Mesothelial cell of epicardium (in vitro differentiated cells): ENCODE data around the gene RAB8B. TPM values are rescaled to one million over a fixed set of nuclear protein-coding genes. Genes with fewer than 3 reads are reported as not detected.

Experiments
- DNase-seq, 2 experiments: peaks; one replicate each; pipeline ENCODE4 v3.0.0; 2021; ENCODE audit warnings: low spot score in 2 of 2; ENCODE audit not compliant: unreplicated experiment in 2 of 2
- H3K27ac Mint-ChIP-seq: 2 replicates; pipeline ENCODE4 v1.8.0; 2021; ENCODE audit warnings: mixed read lengths
- H3K27me3 Mint-ChIP-seq: 2 replicates; pipeline ENCODE4 v1.8.0; 2021; ENCODE audit warnings: low read depth, mixed read lengths
- H3K36me3 Mint-ChIP-seq: 2 replicates; pipeline ENCODE4 v1.8.0; 2021; ENCODE audit warnings: mixed read lengths
- H3K4me1 Mint-ChIP-seq: 2 replicates; pipeline ENCODE4 v1.8.0; 2021; ENCODE audit warnings: mixed read lengths
- H3K4me3 Mint-ChIP-seq: 2 replicates; pipeline ENCODE4 v1.8.0; 2021; ENCODE audit warnings: mild to moderate bottlenecking, moderate library complexity, mixed read lengths
- H3K9me3 Mint-ChIP-seq: 2 replicates; pipeline ENCODE4 v1.8.0; 2021; ENCODE audit warnings: mixed read lengths
- total RNA-seq: library from RNA; stranded (reverse); gene quantifications from 3 replicates; pipeline ENCODE4 v1.2.1, GENCODE V29; 2021
- TF ChIP-seq, protein P1 (sequence below): fragments of 200-600 bp; sonication (generic); IDR thresholded peaks from one replicate; pipeline ENCODE4 v1.5.0; 2021; ENCODE audit warnings: antibody characterized with exemption; ENCODE audit not compliant: unreplicated experiment

Gene RAB8B
- total RNA-seq, 1 donor from 2014 or later: 20.2 TPM

DNA sequence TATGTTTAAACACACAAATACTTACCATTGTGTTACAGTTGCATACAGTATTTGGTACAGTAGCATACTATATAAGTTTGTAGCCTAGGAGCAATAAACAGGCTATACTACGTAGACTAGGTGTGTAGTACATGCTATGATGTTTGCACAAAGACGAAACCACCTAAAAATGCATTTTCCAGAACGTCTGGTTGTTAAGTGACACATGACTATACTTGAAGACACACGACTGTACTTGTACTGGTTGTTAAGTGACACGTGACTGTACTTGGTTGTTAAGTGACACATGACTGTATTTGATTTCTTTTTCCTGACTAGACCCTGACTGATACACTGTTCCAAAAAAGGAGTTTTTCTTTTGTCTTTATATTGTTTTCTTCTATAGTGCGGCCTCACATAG, 34.1 kb downstream of the RAB8B start:
- Mint-ChIP-seq H3K36me3 (no peaks in the 10 kb centered on the region), H3K27me3 (no peaks in the 10 kb centered on the region), H3K9me3 (no peaks in the 10 kb centered on the region), H3K4me1 (peaks cover 26% of the 10 kb centered on the region), H3K4me3 (no peak overlapping the region), H3K27ac (no peak overlapping the region)
- DNase-seq: no peak
- TF ChIP-seq, protein P1, sequence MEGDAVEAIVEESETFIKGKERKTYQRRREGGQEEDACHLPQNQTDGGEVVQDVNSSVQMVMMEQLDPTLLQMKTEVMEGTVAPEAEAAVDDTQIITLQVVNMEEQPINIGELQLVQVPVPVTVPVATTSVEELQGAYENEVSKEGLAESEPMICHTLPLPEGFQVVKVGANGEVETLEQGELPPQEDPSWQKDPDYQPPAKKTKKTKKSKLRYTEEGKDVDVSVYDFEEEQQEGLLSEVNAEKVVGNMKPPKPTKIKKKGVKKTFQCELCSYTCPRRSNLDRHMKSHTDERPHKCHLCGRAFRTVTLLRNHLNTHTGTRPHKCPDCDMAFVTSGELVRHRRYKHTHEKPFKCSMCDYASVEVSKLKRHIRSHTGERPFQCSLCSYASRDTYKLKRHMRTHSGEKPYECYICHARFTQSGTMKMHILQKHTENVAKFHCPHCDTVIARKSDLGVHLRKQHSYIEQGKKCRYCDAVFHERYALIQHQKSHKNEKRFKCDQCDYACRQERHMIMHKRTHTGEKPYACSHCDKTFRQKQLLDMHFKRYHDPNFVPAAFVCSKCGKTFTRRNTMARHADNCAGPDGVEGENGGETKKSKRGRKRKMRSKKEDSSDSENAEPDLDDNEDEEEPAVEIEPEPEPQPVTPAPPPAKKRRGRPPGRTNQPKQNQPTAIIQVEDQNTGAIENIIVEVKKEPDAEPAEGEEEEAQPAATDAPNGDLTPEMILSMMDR: no peak

GRCh38 chr15:63225381-63225780, 36.0 kb downstream of the RAB8B start:
- peaks cover 18% of the 10 kb centered on the region for H3K4me1 Mint-ChIP-seq
- DNase-seq: no peak
- no peak overlapping the region for H3K27ac Mint-ChIP-seq
- TF ChIP-seq, protein P1: no peak
- H3K4me3 Mint-ChIP-seq: no peak overlapping the region
- H3K27me3 Mint-ChIP-seq: no peaks in the 10 kb centered on the region
- H3K9me3 Mint-ChIP-seq: no peaks in the 10 kb centered on the region
- H3K36me3 Mint-ChIP-seq: no peaks in the 10 kb centered on the region

- Mint-ChIP-seq H3K27ac (no peak overlapping the region), H3K27me3 (no peaks in the 10 kb centered on the region), H3K4me1 (peaks cover 14% of the 10 kb centered on the region), H3K9me3 (no peaks in the 10 kb centered on the region), H3K4me3 (no peak overlapping the region), H3K36me3 (no peaks in the 10 kb centered on the region)
- DNase-seq: no peak
- TF ChIP-seq, protein P1: no peak
Observed at GRCh38 chr15:63226155-63226883, 36.9 kb downstream of the RAB8B start.

DNA sequence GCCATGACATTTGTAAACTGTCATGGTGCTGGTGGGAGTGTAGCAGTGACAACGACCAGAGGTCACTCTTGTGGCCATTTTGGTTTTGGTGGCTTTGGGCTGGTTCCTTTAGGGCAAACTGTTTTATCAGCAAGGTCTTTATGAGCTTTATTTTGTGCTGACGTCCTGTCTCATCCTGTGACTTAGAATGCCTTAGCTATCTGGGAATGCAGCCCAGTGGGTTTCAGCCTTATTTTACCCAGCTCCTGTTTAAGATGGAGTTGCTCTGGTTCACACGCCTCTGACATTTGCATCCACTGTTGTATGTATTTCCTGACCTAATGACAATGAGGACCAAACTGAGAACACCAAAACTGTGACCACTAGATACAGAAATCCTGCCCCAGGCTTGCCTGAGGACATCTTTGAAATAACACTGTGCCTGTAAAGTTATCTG, 37.6 kb downstream of the RAB8B start:
- Mint-ChIP-seq H3K36me3 (no peaks in the 10 kb centered on the region), H3K4me1 (peaks cover 16% of the 10 kb centered on the region), H3K9me3 (no peaks in the 10 kb centered on the region), H3K4me3 (no peak overlapping the region), H3K27me3 (no peaks in the 10 kb centered on the region), H3K27ac (no peak overlapping the region)
- DNase-seq: no peak
- TF ChIP-seq, protein P1: no peak

DNA sequence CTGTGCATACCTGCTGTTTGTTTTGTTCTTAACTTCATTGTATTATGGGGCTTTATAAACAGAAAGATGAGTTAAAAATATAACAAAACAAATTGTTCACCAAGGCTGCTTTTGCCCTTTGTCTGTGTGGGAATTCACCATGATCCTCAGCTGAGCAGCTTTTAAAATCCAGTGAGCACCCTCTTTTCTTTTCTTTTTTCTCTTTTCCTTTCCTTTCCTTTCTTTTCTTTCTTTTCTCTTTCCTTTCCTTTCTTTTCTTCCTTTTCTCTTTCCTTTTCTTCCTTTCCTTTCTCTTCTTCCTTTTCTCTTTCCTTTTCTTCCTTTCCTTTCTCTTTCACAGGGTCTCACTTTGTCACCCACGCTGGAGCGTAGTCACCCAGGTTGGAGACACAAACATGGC, 38.3 kb downstream of the RAB8B start:
- H3K27ac Mint-ChIP-seq: peak overlapping the region; percentile 55
- TF ChIP-seq, protein P1: no peak
- no peaks in the 10 kb centered on the region for H3K9me3 Mint-ChIP-seq
- peaks cover 16% of the 10 kb centered on the region for H3K4me1 Mint-ChIP-seq
- no peak for DNase-seq
- no peaks in the 10 kb centered on the region for H3K27me3 Mint-ChIP-seq
- no peak overlapping the region for H3K4me3 Mint-ChIP-seq
- no peaks in the 10 kb centered on the region for H3K36me3 Mint-ChIP-seq
